HCT116 (cell line): ENCODE results near the gene NOS2. TPM values are rescaled to one million over a fixed set of nuclear protein-coding genes. Genes with fewer than 3 reads are reported as not detected.

Experiments
- ATAC-seq: fragments of 200-7000 bp; cut with Tn5 transposase; 2 replicates; pipeline ENCODE4 v1.9.1; 2020; ENCODE audit warnings: mild to moderate bottlenecking, moderate library complexity
- BruUV-seq: library from RNA; stranded (reverse); fragments of 400-500 nt; replicated peaks from 2 replicates; lab custom pipeline; 2021; lab: Mats Ljungman, UMichigan
- CTCF ChIA-PET: fragments of 300-600 bp; sonication (Branson Sonifier 250); formaldehyde crosslinking; loops from one replicate; lab custom pipeline; 2021; ENCODE audit warnings: antibody characterized with exemption; lab: Charles Lee
- POLR2A ChIA-PET: fragments of 300-600, 350-600 bp; sonication (Branson Sonifier 250); formaldehyde crosslinking; loops from one replicate; lab custom pipeline; 2021; ENCODE audit warnings: antibody characterized with exemption; lab: Charles Lee
- RAD21 ChIA-PET, 2 experiments: fragments of 300-600 bp; sonication (Branson Sonifier 250); formaldehyde crosslinking; loops; one replicate each; lab custom pipeline; 2023; ENCODE audit warnings: low total read pairs in 2 of 2; ENCODE audit not compliant: uncharacterized antibody in 2 of 2, unreplicated experiment in 2 of 2, low non-redundant PET in 1 of 2; lab: Charles Lee
- DNase-seq: peaks from one replicate; pipeline ENCODE4 v3.0.0-alpha.2; 2010; ENCODE audit warnings: low read depth, low spot score
- H2AFZ ChIP-seq: fragments of 200-600 bp; shearing (Covaris generic), sonication (generic); 2 replicates; pipeline ENCODE4 v1.6.1; 2017; ENCODE audit warnings: low read depth, mixed run types, mixed read lengths, antibody characterized with exemption, low read length; ENCODE audit not compliant: poor library complexity, severe bottlenecking
- H3K27ac ChIP-seq: 2 replicates; pipeline ENCODE4 v1.5.1; 2012; ENCODE audit warnings: low read depth, low read length
- H3K27me3 ChIP-seq: fragments of 200-600 bp; sonication (generic); 2 replicates; pipeline ENCODE4 v1.6.1; 2016; ENCODE audit warnings: mixed run types, low read length, mixed read lengths; ENCODE audit not compliant: insufficient read depth
- H3K36me3 ChIP-seq, 2 experiments: fragments of 200-500 bp in 1 of 2; fragments of 200-600 bp in 1 of 2; sonication (Bioruptor generic) in 1 of 2; sonication (generic) in 1 of 2; 2 replicates each; pipeline versions ENCODE4 v1.5.1 to v1.6.1; 2014 to 2016; ENCODE audit warnings: low read length in 2 of 2, inconsistent platforms in 1 of 2, mixed read lengths in 1 of 2, mixed run types in 1 of 2; ENCODE audit not compliant: insufficient read depth in 2 of 2, control insufficient read depth in 1 of 2
- H3K4me1 ChIP-seq, 2 experiments: fragments of 200-600 bp in 1 of 2; sonication (generic) in 1 of 2; 2 replicates each; pipeline versions ENCODE4 v1.5.1 to v1.6.1; 2012 to 2017; ENCODE audit warnings: low read length in 2 of 2, inconsistent platforms in 1 of 2, mild to moderate bottlenecking in 1 of 2, mixed read lengths in 1 of 2, mixed run types in 1 of 2, moderate library complexity in 1 of 2; ENCODE audit not compliant: insufficient read depth in 2 of 2, control insufficient read depth in 1 of 2
- H3K4me2 ChIP-seq: fragments of 200-600 bp; sonication (generic); 2 replicates; pipeline ENCODE4 v1.6.1; 2017; ENCODE audit warnings: mixed run types, low read length, mixed read lengths
- H3K4me3 ChIP-seq, 2 experiments: fragments of 200-600 bp in 1 of 2; sonication (generic) in 1 of 2; replicated peaks in 1 of 2; 2 replicates each; pipeline ENCODE4 v1.5.1; 2011 to 2016; ENCODE audit warnings: low read length in 2 of 2, control low read depth in 1 of 2, low read depth in 1 of 2, mild to moderate bottlenecking in 1 of 2, mixed read lengths in 1 of 2, mixed run types in 1 of 2
- H3K79me2 ChIP-seq: fragments of 200-600 bp; sonication (generic); 2 replicates; pipeline ENCODE4 v1.6.1; 2017; ENCODE audit warnings: mild to moderate bottlenecking, mixed run types, low read length, moderate library complexity, mixed read lengths; ENCODE audit not compliant: insufficient read depth
- H3K9ac ChIP-seq: fragments of 200-600 bp; sonication (generic); 2 replicates; pipeline ENCODE4 v1.6.1; 2016; ENCODE audit warnings: low read length, mixed read lengths
- H3K9me2 ChIP-seq: fragments of 200-600 bp; sonication (generic), shearing (Covaris generic); 2 replicates; pipeline ENCODE4 v1.6.1; 2017; ENCODE audit warnings: mixed run types, mild to moderate bottlenecking, moderate library complexity; ENCODE audit not compliant: insufficient read depth
- H3K9me3 ChIP-seq, 2 experiments: fragments of 200-500 bp in 1 of 2; fragments of 200-600 bp in 1 of 2; sonication (Bioruptor generic) in 1 of 2; sonication (generic) in 1 of 2; 2 replicates each; pipeline ENCODE4 v1.6.1; 2014 to 2017; ENCODE audit warnings: low read length in 2 of 2, mixed read lengths in 2 of 2, inconsistent platforms in 1 of 2, low read depth in 1 of 2, mild to moderate bottlenecking in 1 of 2, mixed run types in 1 of 2, moderate library complexity in 1 of 2; ENCODE audit not compliant: control insufficient read depth in 1 of 2, insufficient read depth in 1 of 2
- H4K20me1 ChIP-seq: fragments of 200-600 bp; sonication (generic), shearing (Covaris generic); 2 replicates; pipeline ENCODE4 v1.6.1; 2017; ENCODE audit warnings: mixed run types, mild to moderate bottlenecking, moderate library complexity; ENCODE audit not compliant: insufficient read depth
- ATF3 ChIP-seq: IDR thresholded peaks from 2 replicates; pipeline ENCODE4 v1.6.1; 2012
- CBX3 ChIP-seq: IDR thresholded peaks from 2 replicates; pipeline ENCODE4 v1.6.1; 2012; ENCODE audit warnings: low read depth
- CTCF ChIP-seq, 3 experiments: fragments of 200-600 bp in 1 of 3; sonication (generic) in 1 of 3; IDR thresholded peaks in 2 of 3; conservative IDR thresholded peaks in 1 of 3; 2 replicates each; pipeline ENCODE4 v1.5.1; 2012 to 2017; ENCODE audit warnings: low read depth in 2 of 3, low read length in 2 of 3, antibody characterized with exemption in 1 of 3, borderline replicate concordance in 1 of 3, control low read depth in 1 of 3, mild to moderate bottlenecking in 1 of 3, mixed read lengths in 1 of 3, mixed run types in 1 of 3, moderate library complexity in 1 of 3; ENCODE audit not compliant: insufficient read depth in 1 of 3
- ELF1 ChIP-seq: IDR thresholded peaks from 2 replicates; pipeline ENCODE4 v1.6.1; 2012; ENCODE audit warnings: low read depth, borderline replicate concordance
- EZH2 ChIP-seq: fragments of 200-600 bp; sonication (generic); IDR thresholded peaks from 2 replicates; pipeline ENCODE4 v1.6.1; 2017; ENCODE audit warnings: antibody characterized with exemption, mixed run types
- JUND ChIP-seq: IDR thresholded peaks from 2 replicates; pipeline ENCODE4 v1.6.1; 2012
- POLR2A ChIP-seq: IDR thresholded peaks from 2 replicates; pipeline ENCODE4 v1.7.0; 2011; ENCODE audit warnings: borderline replicate concordance; ENCODE audit not compliant: insufficient read depth, insufficient read length; ENCODE audit errors: extremely low read depth
- REST ChIP-seq: IDR thresholded peaks from 2 replicates; pipeline ENCODE4 v1.6.1; 2012; ENCODE audit warnings: low read depth
- SIN3A ChIP-seq: IDR thresholded peaks from 2 replicates; pipeline ENCODE4 v1.6.1; 2012; ENCODE audit warnings: low read depth
- SP1 ChIP-seq: IDR thresholded peaks from 2 replicates; pipeline ENCODE4 v1.6.1; 2012; ENCODE audit warnings: low read depth
- TCF7L2 ChIP-seq: IDR thresholded peaks from 2 replicates; pipeline ENCODE4 v1.7.0; 2011; ENCODE audit warnings: borderline replicate concordance, inconsistent platforms; ENCODE audit not compliant: insufficient read depth, insufficient read length; ENCODE audit errors: extremely low read depth
- ZFX ChIP-seq: fragments of 450-650 bp; IDR thresholded peaks from 2 replicates; pipeline ENCODE4 v1.6.1; 2017
- ZNF274 ChIP-seq: fragments of 200-500 bp; sonication (Bioruptor generic); IDR thresholded peaks from 2 replicates; pipeline ENCODE4 v1.6.1; 2014; ENCODE audit warnings: mild to moderate bottlenecking, low read depth, low read length, inconsistent platforms
- intact Hi-C: fragments of 100-400 bp; cut with micrococcal nuclease; formaldehyde crosslinking; loops from 2 replicates; pipeline ENCODE4 v1.10.0; 2022
- total RNA-seq: library from RNA; stranded (reverse); gene quantifications from one replicate; pipeline ENCODE4 v1.2.1, GENCODE V29; 2021; ENCODE audit not compliant: unreplicated experiment

NOS2 gene
- total RNA-seq, 1 experiment from 2014 or later: 0.07 TPM

- no peak for TF ChIP-seq REST
- TF ChIP-seq ELF1: no peak
- no peak for TF ChIP-seq CBX3
- TF ChIP-seq, all 23 proteins: peak for 0
Observed at GRCh38 chr17:27770877-27771276, 29.5 kb downstream of the NOS2 start (continued).

- H3K36me3 ChIP-seq: no peaks in the 10 kb centered on the region
- RAD21 ChIA-PET: no interaction called here
- H3K79me2 ChIP-seq: no peaks in the 10 kb centered on the region
- intact Hi-C loops: loop anchor here (10.0 kb wide), 1 partner anchor 534 kb away; no protein-coding TSS in a partner anchor
- H3K9me3 ChIP-seq: no peaks in the 10 kb centered on the region
- no TSS peak for BruUV-seq
- no peaks in the 10 kb centered on the region for H3K9me2 ChIP-seq
- no peak overlapping the region for H2AFZ ChIP-seq
- H4K20me1 ChIP-seq: no peaks in the 10 kb centered on the region
- DNase-seq (no peak), ATAC-seq (no peak)
- H3K9ac ChIP-seq: no peak overlapping the region
- H3K27me3 ChIP-seq: peaks cover 4% of the 10 kb centered on the region
- H3K4me3 ChIP-seq: no peak overlapping the region
- no peak overlapping the region for H3K4me2 ChIP-seq
- POLR2A ChIA-PET: no interaction called here
- TF ChIP-seq TCF7L2 (no peak), JUND (no peak), SP1 (no peak), ZFX (no peak), POLR2A (no peak), ZNF274 (no peak), EZH2 (no peak), SIN3A (no peak), ELF1 (no peak), ATF3 (no peak), CTCF (IDR thresholded peaks at IDR 0.05 in 2 of 3, conservative IDR thresholded peaks at IDR 0.05 in 1 of 3; ENCODE audit: borderline replicate concordance in 1 of 3, insufficient read depth in 1 of 3, low read depth in 2 of 3, low read length in 2 of 3) (no peak), CBX3 (no peak)
- no peak overlapping the region for H3K27ac ChIP-seq
- no peaks in the 10 kb centered on the region for H3K4me1 ChIP-seq
- CTCF ChIA-PET: interaction anchor here (1.5 kb wide), 1 partner anchor 9 kb away, joined by 4 read pairs; no protein-coding TSS in a partner anchor
Observed at GRCh38 chr17:27768858-27769410, 31.4 kb downstream of the NOS2 start.
